Heart left ventricle (tissue), 13 donors: Measurements from ENCODE around the gene SORCS1.

ENCODE experiments used
- POLR2A ChIP-seq, 2 donors: fragments of 450-650 bp; IDR thresholded peaks; one replicate each; pipeline ENCODE4 v1.6.1; 2017; ENCODE audit warnings: antibody characterized with exemption in 2 of 2, mild to moderate bottlenecking in 2 of 2, moderate library complexity in 2 of 2
- TF ChIP-seq, protein P1 (sequence below), 12 donors: fragments of 200-600 bp; sonication (generic) in 4 of 12; IDR thresholded peaks; one replicate each; pipeline versions ENCODE4 v1.5.0 to v1.8.0; 2018 to 2022; ENCODE audit warnings: antibody characterized with exemption in 12 of 12, mild to moderate bottlenecking in 5 of 12
- donor health status: ischemic (EF 13 %, LVEDD 7.1; RV severe dilation, severe dysfunction).
- donor health status: DM: no; HTN: yes; CAD: no.
- donor health status: DM: no; HTN: no; CAD: no.
- donor health status: ischemic (EF 25% LVEDD 6.9; RV normal size, moderate dysfunction).
- donor health status: ischemic (EF 25% LVEDD 5.7; RV mildly dilated, moderate dysfunction).
- donor health status: ischemic (EF 35%, LVEDD 5.7; RV mildly dilated, moderate dysfunction).
- donor health status: nonischemic (EF 11% LVEDD 7.7; RV severe dilation, severe dysfunction).
- donor health status: DM: yes; HTN: yes; CAD: no.
- donor health status: PGD.
- donor health status: ischemic (EF 29% LVEDD 5.4; RV normal size, mild dysfunction).
- donor health status: nonischemic (EF 23%, LVEDD 6.1; RV moderate dilation, normal function).

DNA sequence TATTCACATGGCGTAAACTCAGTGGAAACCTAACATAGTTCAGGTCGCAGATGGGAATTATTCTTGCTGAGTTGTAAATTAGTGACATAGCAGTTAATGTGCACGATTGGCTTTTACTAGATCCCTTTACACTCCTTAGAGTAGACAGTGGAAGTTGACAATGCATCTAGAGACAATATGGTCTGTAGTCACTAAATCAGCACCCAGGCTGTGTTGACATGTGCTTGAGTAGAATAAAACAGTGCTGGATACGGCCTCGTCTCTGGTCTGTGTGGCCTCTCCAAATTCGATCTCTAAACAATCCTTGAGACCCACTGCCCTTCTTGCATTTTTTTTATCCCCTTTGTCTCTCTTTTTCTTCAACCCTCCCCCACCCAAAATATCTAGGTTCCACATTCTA, 615.7 kb downstream of the SORCS1 start:
- TF ChIP-seq, protein P1, sequence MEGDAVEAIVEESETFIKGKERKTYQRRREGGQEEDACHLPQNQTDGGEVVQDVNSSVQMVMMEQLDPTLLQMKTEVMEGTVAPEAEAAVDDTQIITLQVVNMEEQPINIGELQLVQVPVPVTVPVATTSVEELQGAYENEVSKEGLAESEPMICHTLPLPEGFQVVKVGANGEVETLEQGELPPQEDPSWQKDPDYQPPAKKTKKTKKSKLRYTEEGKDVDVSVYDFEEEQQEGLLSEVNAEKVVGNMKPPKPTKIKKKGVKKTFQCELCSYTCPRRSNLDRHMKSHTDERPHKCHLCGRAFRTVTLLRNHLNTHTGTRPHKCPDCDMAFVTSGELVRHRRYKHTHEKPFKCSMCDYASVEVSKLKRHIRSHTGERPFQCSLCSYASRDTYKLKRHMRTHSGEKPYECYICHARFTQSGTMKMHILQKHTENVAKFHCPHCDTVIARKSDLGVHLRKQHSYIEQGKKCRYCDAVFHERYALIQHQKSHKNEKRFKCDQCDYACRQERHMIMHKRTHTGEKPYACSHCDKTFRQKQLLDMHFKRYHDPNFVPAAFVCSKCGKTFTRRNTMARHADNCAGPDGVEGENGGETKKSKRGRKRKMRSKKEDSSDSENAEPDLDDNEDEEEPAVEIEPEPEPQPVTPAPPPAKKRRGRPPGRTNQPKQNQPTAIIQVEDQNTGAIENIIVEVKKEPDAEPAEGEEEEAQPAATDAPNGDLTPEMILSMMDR (IDR thresholded peaks at IDR 0.05), result no peak
- no peak for TF ChIP-seq POLR2A (IDR thresholded peaks at IDR 0.05)
